Activated CD4-positive, alpha-beta T cell treated with anti-CD3 and anti-CD28 coated beads, Interleukin-2, amount 10 ng/mL, durations not matched to agents 7 days and 5 days (primary cell): ENCODE measurements around the gene GEMIN5. TPM values are rescaled to one million over a fixed set of nuclear protein-coding genes. Genes with fewer than 3 reads are reported as not detected.
"Not testable (repeated sequence)": the region's sequence is repeated elsewhere in the genome, so short reads cannot be mapped to it uniquely, and the experiment has no call there.

ENCODE experiments used
- CTCF ChIA-PET: fragments of 350-600 bp; sonication (Branson Sonifier 250); formaldehyde crosslinking; loops from one replicate; lab custom pipeline; 2021; ENCODE audit warnings: antibody characterized with exemption; lab: Charles Lee
- POLR2A ChIA-PET: fragments of 350-600 bp; sonication (Branson Sonifier 250); formaldehyde crosslinking; loops from one replicate; lab custom pipeline; 2021; ENCODE audit warnings: antibody characterized with exemption; lab: Charles Lee
- DNase-seq: peaks from one replicate; pipeline ENCODE4 v3.0.0-alpha.2; 2020
- H3K27ac Mint-ChIP-seq: one replicate; pipeline ENCODE4 v1.8.0; 2021; ENCODE audit warnings: mild to moderate bottlenecking, moderate library complexity, mixed read lengths
- H3K27me3 Mint-ChIP-seq: one replicate; pipeline ENCODE4 v1.8.0; 2021; ENCODE audit warnings: mixed read lengths
- H3K36me3 Mint-ChIP-seq: one replicate; pipeline ENCODE4 v1.8.0; 2021; ENCODE audit warnings: low read depth, mixed read lengths
- H3K4me1 Mint-ChIP-seq: one replicate; pipeline ENCODE4 v1.8.0; 2021; ENCODE audit warnings: mixed read lengths
- H3K4me3 Mint-ChIP-seq: one replicate; pipeline ENCODE4 v1.8.0; 2021; ENCODE audit warnings: mild to moderate bottlenecking, moderate library complexity, mixed read lengths
- H3K9me3 Mint-ChIP-seq: one replicate; pipeline ENCODE4 v1.8.0; 2021; ENCODE audit warnings: mixed read lengths
- total RNA-seq, 2 experiments: library from RNA; stranded (reverse); gene quantifications; one replicate each; pipeline ENCODE4 v1.2.3, GENCODE V29; 2021

GEMIN5 gene
- total RNA-seq, 2 experiments from 2014 or later: 15.7 to 17.8 TPM

DNA sequence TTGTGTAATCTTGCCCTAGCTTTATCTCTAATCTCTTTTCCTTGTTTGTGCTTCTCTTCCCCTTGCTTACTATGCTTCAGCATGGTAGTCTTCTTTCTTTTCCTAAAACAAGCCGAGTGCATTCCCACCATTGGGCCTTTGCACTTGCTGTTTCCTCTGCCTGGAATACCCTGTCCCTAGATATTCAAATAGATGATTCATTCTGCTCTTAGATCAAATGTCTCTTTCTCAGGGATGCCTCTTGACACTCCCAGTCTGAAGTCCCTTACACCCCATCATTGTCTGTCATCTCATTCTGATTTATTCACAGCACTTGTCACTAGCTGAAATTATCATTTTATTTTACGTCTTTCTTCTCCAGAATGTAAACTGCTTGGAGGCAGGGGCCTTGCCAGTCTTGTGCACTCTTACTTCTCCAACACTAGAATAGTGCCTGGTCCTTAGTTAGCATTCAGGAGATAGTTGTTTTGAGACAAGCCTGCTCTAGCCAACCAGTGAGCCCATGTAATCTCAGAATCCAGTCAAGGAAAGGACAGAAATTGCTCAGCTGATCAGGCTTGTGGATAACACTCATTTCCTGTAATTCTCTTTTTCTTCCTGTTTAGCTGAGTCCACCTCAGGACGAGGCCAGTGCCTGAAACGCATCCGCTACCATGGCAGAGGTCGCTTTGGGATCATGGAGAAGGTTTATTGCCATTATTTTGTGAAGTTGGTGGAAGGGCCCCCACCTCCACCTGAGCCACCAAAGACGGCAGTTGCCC is 28.2 kb upstream of the GEMIN5 start:
- Mint-ChIP-seq H3K4me3 (no peak overlapping the region), H3K27ac (no peak overlapping the region), H3K36me3 (peaks cover 13% of the 10 kb centered on the region), H3K27me3 (no peaks in the 10 kb centered on the region), H3K9me3 (no peaks in the 10 kb centered on the region), H3K4me1 (peaks cover 3% of the 10 kb centered on the region)
- ChIA-PET CTCF (interaction anchor here (0.6 kb wide), 1 partner anchor 13 kb away, joined by 3 read pairs; no protein-coding TSS in a partner anchor), POLR2A (no interaction called here)
- no peak for DNase-seq

DNA sequence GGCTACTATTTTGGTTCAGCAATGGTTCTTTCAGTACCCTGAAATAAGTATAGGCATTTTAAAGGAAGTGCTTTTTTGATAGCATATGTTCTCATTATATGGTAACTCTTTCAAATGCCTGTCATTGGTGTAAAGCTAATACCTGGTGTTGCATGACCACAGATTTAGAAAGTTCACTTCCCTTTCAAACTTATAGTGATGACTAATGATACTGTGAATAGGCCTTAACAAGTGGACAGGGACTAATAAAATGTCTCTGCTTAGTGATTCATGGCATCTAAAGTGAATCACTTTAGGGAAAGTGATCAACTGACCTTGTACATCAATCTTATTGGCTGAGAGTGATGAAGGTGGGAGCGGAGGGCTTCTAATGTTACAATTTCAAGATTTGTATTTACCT is 24.5 kb upstream of the GEMIN5 start:
- peaks cover 27% of the 10 kb centered on the region for H3K36me3 Mint-ChIP-seq
- H3K27ac Mint-ChIP-seq: no peak overlapping the region
- DNase-seq: no peak
- H3K9me3 Mint-ChIP-seq: no peaks in the 10 kb centered on the region
- no peaks in the 10 kb centered on the region for H3K27me3 Mint-ChIP-seq
- no peak overlapping the region for H3K4me3 Mint-ChIP-seq
- ChIA-PET POLR2A (no interaction called here), CTCF (interaction anchor here (1.0 to 2.6 kb wide), 2 partner anchors 9 to 11 kb away, joined by 4 to 15 read pairs; no protein-coding TSS in a partner anchor)
- peaks cover 3% of the 10 kb centered on the region for H3K4me1 Mint-ChIP-seq

DNA sequence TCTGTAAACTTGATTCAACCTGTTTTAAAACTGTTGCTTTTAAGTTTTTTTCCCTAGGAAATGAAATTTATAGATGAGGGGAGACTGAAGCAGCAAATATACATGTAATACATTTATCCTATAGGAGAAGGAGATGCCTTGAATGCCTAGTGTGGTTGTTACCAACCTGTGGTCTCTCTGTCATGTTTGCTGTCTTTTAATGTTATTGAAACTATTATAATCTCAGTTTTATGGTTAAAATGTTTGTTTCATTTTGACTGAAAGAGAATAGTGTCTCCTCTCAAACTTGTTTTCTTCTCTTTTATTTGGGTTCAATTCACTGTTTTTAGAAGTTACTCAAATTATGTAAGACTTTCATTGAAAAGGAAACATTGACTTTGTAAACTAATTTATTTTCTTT is 18.7 kb upstream of the GEMIN5 start:
- Mint-ChIP-seq H3K36me3 (peaks cover 26% of the 10 kb centered on the region), H3K9me3 (no peaks in the 10 kb centered on the region), H3K4me1 (no peaks in the 10 kb centered on the region), H3K27ac (no peak overlapping the region), H3K4me3 (no peak overlapping the region), H3K27me3 (no peaks in the 10 kb centered on the region)
- POLR2A ChIA-PET: no interaction called here
- no peak for DNase-seq
- CTCF ChIA-PET: no interaction called here

DNA sequence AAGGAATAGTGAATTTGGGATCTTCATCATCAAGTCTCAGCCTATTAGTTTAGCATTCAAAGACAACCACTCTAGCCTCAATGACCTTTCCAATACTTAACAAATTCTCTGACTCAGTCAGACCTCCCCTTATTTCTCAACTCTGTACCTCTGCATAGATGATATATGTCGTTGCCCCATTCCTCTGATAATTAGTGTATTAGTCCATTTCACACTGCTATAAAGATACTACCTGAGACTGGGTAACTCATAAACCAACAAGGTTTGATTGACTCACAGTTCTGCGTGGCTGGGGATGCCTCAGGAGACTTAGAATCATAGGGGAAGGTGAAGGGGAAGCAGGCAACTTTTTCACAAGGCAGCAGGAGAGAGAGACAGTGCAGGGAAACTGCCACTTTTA is 11.8 kb upstream of the GEMIN5 start:
- H3K4me1 Mint-ChIP-seq: peaks cover 5% of the 10 kb centered on the region
- peaks cover 6% of the 10 kb centered on the region for H3K36me3 Mint-ChIP-seq
- no peak overlapping the region for H3K27ac Mint-ChIP-seq
- no peaks in the 10 kb centered on the region for H3K9me3 Mint-ChIP-seq
- no peak overlapping the region for H3K4me3 Mint-ChIP-seq
- H3K27me3 Mint-ChIP-seq: no peaks in the 10 kb centered on the region
- ChIA-PET POLR2A (no interaction called here), CTCF (no interaction called here)
- DNase-seq: no peak

DNA sequence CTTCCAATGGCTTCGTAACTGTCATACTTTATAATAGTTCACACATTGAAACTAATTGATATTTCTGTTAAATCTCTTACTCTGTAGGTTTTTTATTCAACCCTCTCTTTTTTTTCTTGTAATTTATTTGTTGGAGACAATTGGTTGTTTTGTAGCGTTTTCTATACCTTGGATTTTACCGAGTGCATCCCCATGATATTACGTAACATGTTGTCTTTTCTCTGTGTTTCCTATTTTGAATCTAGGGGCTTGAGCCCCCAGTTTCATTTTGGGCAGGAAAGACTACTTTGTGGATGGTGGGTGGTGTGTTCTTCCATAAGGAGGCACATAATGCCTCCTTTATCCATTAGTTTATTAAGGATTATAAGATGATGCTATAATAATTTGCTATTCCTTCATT is 10.3 kb upstream of the GEMIN5 start:
- ChIA-PET POLR2A (no interaction called here), CTCF (interaction anchor here (0.6 kb wide), 1 partner anchor 211 kb away, joined by 3 read pairs; no protein-coding TSS in a partner anchor)
- no peaks in the 10 kb centered on the region for H3K27me3 Mint-ChIP-seq
- H3K4me1 Mint-ChIP-seq: peaks cover 5% of the 10 kb centered on the region
- peaks cover 6% of the 10 kb centered on the region for H3K36me3 Mint-ChIP-seq
- DNase-seq: no peak
- H3K9me3 Mint-ChIP-seq: no peaks in the 10 kb centered on the region
- no peak overlapping the region for H3K27ac Mint-ChIP-seq
- no peak overlapping the region for H3K4me3 Mint-ChIP-seq

DNA sequence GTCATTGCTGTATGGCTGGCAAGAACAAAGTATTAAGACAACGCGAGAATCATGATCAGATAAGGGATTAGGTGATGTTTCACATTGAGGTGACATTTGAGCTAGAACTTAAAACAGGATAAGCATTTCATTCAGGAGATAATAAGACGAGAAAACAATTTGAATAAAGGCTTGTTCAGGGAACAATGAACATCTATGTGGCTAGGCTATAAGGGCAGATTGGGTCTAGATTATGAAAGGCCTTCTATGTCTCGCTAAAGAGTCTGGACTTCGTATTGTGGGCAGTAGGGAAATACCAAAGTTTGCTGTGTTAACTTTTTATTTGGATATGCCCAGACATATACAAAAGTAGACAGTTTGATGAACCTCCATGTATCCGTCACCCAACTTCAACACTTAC is 9.8 kb upstream of the GEMIN5 start:
- DNase-seq: no peak
- H3K4me1 Mint-ChIP-seq: peaks cover 9% of the 10 kb centered on the region
- ChIA-PET CTCF (interaction anchor here (0.6 kb wide), 1 partner anchor 210 kb away, joined by 3 read pairs; no protein-coding TSS in a partner anchor), POLR2A (no interaction called here)
- H3K9me3 Mint-ChIP-seq: no peaks in the 10 kb centered on the region
- no peak overlapping the region for H3K4me3 Mint-ChIP-seq
- H3K36me3 Mint-ChIP-seq: peaks cover 6% of the 10 kb centered on the region
- no peak overlapping the region for H3K27ac Mint-ChIP-seq
- no peaks in the 10 kb centered on the region for H3K27me3 Mint-ChIP-seq

DNA sequence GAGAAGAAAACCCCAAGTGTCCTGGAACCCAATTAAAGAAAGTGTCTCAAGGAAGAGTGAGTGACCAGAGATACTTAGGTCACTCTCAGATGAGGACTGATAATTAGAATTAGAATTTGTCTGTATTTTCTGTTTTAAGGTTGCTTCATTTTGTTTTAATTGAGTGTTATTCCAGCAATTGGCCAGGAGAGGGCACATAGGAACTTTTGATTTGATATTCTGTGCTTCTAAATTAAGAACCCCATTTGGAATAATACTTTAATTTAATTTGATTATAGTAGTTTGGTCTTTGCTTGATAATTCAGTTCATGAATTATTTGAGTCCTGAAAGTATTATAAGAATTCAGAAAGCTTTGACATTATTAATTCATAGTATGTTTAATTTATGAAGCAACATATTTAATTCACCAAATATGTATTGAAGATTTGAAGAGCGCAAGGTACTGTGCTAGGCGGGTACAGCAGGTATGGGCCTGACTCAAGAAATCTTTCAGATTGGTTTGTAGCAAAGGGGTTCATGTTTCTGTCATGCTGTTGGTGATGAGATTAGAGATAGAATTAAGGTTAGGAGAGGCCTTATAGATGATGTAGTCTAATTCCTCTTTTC is 7.8 kb upstream of the GEMIN5 start:
- peaks cover 21% of the 10 kb centered on the region for H3K4me1 Mint-ChIP-seq
- no peak overlapping the region for H3K27ac Mint-ChIP-seq
- CTCF ChIA-PET: interaction anchor here (0.9 kb wide), 1 partner anchor 993 kb away, joined by 4 read pairs; no protein-coding TSS in a partner anchor
- no peak overlapping the region for H3K4me3 Mint-ChIP-seq
- no peaks in the 10 kb centered on the region for H3K27me3 Mint-ChIP-seq
- POLR2A ChIA-PET: no interaction called here
- DNase-seq: no peak
- H3K36me3 Mint-ChIP-seq: peaks cover 1% of the 10 kb centered on the region
- no peaks in the 10 kb centered on the region for H3K9me3 Mint-ChIP-seq

DNA sequence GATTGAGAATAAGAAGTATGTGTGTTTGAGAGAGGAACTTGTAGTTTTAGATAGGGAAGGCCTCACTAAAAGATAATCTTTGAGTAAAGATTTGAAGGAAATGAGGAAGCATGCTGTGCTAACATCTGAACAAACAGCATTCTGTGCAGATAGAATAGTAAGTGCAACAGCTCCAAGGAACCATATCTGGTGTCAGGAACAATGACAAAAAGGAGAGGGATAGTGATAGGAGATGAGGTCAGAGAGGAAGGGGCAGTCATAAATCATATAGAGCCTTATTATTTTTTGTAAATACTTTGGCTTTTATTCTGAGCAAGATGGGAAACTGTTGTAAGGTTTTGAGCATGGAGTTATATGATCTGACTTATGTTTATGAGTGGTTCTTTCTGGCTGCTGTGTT is 6.7 kb upstream of the GEMIN5 start:
- DNase-seq: no peak
- POLR2A ChIA-PET: no interaction called here
- peaks cover 30% of the 10 kb centered on the region for H3K4me1 Mint-ChIP-seq
- H3K27ac Mint-ChIP-seq: no peak overlapping the region
- CTCF ChIA-PET: interaction anchor here (0.9 kb wide), 1 partner anchor 992 kb away, joined by 4 read pairs; no protein-coding TSS in a partner anchor
- H3K9me3 Mint-ChIP-seq: no peaks in the 10 kb centered on the region
- peaks cover 1% of the 10 kb centered on the region for H3K36me3 Mint-ChIP-seq
- H3K4me3 Mint-ChIP-seq: no peak overlapping the region
- H3K27me3 Mint-ChIP-seq: no peaks in the 10 kb centered on the region

DNA sequence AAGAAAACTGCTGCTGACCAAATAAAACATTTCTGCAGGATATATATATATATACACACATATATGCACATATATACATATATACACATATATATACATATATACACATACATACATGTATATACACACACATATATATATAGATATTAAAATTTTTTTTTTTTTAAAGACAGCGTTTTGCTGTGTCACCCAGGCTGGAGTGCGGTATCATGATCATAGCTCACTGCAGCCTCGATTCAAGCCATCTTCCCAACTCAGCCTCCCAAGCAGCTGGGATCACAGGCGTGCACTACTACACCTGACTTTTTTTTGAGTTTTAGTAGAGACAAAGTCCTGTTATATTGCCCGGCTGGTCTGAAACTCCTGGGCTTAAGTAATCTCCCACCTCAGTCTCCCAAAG is 5.5 kb upstream of the GEMIN5 start:
- no peaks in the 10 kb centered on the region for H3K36me3 Mint-ChIP-seq
- H3K27me3 Mint-ChIP-seq: no peaks in the 10 kb centered on the region
- ChIA-PET CTCF (no interaction called here), POLR2A (no interaction called here)
- H3K4me1 Mint-ChIP-seq: peaks cover 32% of the 10 kb centered on the region
- no peaks in the 10 kb centered on the region for H3K9me3 Mint-ChIP-seq
- no peak overlapping the region for H3K27ac Mint-ChIP-seq
- no peak overlapping the region for H3K4me3 Mint-ChIP-seq
- DNase-seq: no peak

DNA sequence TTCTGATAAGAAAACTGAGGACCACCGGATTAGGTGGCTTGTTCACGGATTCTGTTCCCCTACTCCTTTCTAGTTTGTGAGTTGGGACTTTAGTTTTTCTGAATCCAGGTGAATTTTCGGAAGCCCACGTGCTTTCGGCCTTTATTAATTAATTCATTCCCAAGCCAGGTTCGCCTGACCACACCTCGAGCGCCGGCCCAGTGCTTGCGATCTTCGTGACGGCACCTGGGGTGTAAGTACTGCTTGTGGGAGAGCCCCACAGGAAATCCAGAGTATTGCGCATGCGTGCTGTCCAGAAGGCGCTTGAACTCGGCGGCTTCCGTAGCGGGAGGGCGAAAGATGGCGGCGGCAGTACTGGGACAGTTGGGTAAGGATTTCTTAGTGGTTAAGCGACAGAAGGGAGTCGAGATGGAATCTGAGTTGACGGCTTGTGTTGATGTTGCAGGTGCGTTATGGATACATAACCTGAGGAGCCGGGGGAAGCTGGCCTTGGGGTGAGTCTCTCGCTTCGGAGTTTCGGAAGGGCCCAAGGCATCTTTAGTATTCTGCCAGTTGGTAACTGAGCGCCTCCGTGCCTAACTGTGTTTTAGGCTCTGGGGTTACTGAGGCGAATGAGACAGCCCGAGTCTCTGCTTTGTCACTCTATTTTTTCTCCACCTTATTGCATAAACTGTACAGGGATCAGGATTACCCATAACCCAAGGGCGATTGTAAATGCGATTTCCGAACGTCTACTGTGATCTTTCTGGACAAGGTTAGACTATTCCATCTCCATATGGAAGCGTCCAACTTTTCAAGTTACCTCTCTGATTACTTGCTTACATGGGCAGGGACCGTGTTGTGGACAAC is 3.0 kb upstream of the GEMIN5 start, which contains the start of gene MRPL22:
TSS of gene MRPL22 (plus strand) at position 302 of the 849 bp plus-strand sequence. CDS start at position 340, 38 bp downstream.
- Mint-ChIP-seq H3K4me3 (peak within 1 kb of the TSS; percentile 90), H3K27ac (peak within 1 kb of the TSS; percentile 95), H3K36me3 (no peaks in the 10 kb centered on the region), H3K9me3 (no peaks in the 10 kb centered on the region), H3K4me1 (peaks cover 48% of the 10 kb centered on the region), H3K27me3 (no peaks in the 10 kb centered on the region)
- peak; percentile 96 for DNase-seq
- ChIA-PET POLR2A (no interaction called here), CTCF (interaction anchor here (1.0 to 1.6 kb wide), 2 partner anchors 10 to 17 kb away, joined by 3 to 5 read pairs; no protein-coding TSS in a partner anchor)

DNA sequence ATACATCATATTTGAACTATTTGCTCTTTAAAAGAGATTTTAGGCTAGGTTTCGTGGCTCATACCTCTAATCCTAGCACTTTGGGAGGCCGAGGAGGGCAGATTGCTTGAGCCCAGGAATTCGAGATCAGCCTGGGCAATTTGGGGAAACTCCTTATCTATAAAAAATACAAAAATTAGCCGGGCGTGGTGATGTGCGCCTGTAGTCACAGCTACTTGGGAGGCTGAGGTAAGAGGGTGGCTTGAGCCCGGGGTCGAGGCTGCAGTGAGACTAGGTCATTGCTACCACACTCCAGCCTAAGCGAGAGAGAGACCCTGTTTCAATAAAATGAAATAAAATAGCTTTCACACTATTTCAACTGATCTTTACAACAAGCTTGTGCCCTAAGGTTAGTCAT is 2.4 kb upstream of the GEMIN5 start:
- H3K9me3 Mint-ChIP-seq: no peaks in the 10 kb centered on the region
- CTCF ChIA-PET: interaction anchor here (1.6 kb wide), 1 partner anchor 10 kb away, joined by 5 read pairs; no protein-coding TSS in a partner anchor
- peaks cover 54% of the 10 kb centered on the region for H3K4me1 Mint-ChIP-seq
- peak overlapping the region; percentile 90 for H3K4me3 Mint-ChIP-seq
- DNase-seq: no peak
- H3K27ac Mint-ChIP-seq: peak overlapping the region; percentile 95
- POLR2A ChIA-PET: no interaction called here
- H3K27me3 Mint-ChIP-seq: no peaks in the 10 kb centered on the region
- peaks cover 3% of the 10 kb centered on the region for H3K36me3 Mint-ChIP-seq

DNA sequence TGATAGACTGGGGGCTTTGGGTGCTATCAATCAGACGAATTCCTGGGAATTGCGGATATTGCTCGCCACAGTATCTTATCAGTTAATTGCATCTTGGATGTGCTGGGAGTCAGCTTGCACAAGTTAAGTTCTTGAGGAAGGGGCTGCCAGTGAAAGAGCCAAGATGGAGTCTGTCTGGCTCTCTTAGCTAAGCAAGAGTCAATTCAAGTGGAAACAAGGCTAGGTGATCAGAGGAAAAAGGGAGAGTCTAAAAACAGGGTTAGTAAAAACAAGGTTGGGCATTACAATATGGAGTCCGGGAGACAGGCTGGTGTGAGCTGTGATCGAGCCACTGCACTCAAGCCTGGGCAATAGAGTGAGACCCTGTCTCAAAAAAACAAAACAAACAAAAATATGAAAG is 1.4 kb upstream of the GEMIN5 start:
- DNase-seq, POLR2A ChIA-PET, H3K27ac Mint-ChIP-seq, H3K27me3 Mint-ChIP-seq, H3K9me3 Mint-ChIP-seq: not testable (repeated sequence)
- CTCF ChIA-PET: interaction anchor here (1.6 kb wide), 1 partner anchor 9 kb away, joined by 5 read pairs; no protein-coding TSS in a partner anchor
- Mint-ChIP-seq H3K36me3 (peaks cover 12% of the 10 kb centered on the region), H3K4me1 (peaks cover 61% of the 10 kb centered on the region), H3K4me3 (peak overlapping the region; percentile 18)
